Measurements from ENCODE around the gene CRABP2. TPM values are rescaled to one million over a fixed set of nuclear protein-coding genes. Genes with fewer than 3 reads are reported as not detected.

CRABP2 gene
- total and polyA plus RNA-seq, 2 of the 13 experiments (the other 11 are each of a cell fraction or from before 2014, with no cell fraction given) = 0.40 to 0.60 TPM

- TF ChIP-seq BATF2 (CRISPR knock-in tag; IDR thresholded peaks at IDR 0.05) (no peak), THAP9 (CRISPR knock-in tag; IDR thresholded peaks at IDR 0.05; ENCODE audit: borderline replicate concordance) (peak; percentile 25; the same call in 1 of the 2 replicates), GLI4 (CRISPR knock-in tag; IDR thresholded peaks at IDR 0.05; ENCODE audit: borderline replicate concordance) (no peak), ZNF530 (CRISPR knock-in tag; IDR thresholded peaks at IDR 0.05; ENCODE audit: low read depth) (no peak), ZNF362 (CRISPR knock-in tag; IDR thresholded peaks at IDR 0.05; ENCODE audit: borderline replicate concordance) (no peak), SNAPC4 (CRISPR knock-in tag; IDR thresholded peaks at IDR 0.05) (no peak), GATAD1 (CRISPR knock-in tag; IDR thresholded peaks at IDR 0.05) (peak; percentile 51), POLR2G (IDR thresholded peaks at IDR 0.05; ENCODE audit: low read depth, low read length) (no peak), REPIN1 (CRISPR knock-in tag; IDR thresholded peaks at IDR 0.05; ENCODE audit: borderline replicate concordance, low read depth) (peak; percentile 50; the same call in 1 of the 2 replicates), SCMH1 (CRISPR knock-in tag; IDR thresholded peaks at IDR 0.05; ENCODE audit: borderline replicate concordance) (no peak), ZNF607 (CRISPR knock-in tag; IDR thresholded peaks at IDR 0.05; ENCODE audit: borderline replicate concordance) (0 out of 2 replicates have a peak, but pooled peaks have one; percentile 29), ZSCAN30 (CRISPR knock-in tag; IDR thresholded peaks at IDR 0.05) (no peak), ZBTB8A (CRISPR knock-in tag; IDR thresholded peaks at IDR 0.05; ENCODE audit: borderline replicate concordance, low read depth) (no peak), NBN (conservative IDR thresholded peaks at IDR 0.05) (no peak)
These were observed 16.1 kb downstream of the CRABP2 start (continued) for GRCh38 chr1:156689035-156689952.
